ENCODE results near the gene CRIP1. TPM values are rescaled to one million over a fixed set of nuclear protein-coding genes. Genes with fewer than 3 reads are reported as not detected.

CRIP1 gene
- total and polyA plus RNA-seq, 7 experiments from 2014 or later: 94.4 to 787 (median 303) TPM

GRCh38 chr14:105450123-105450505 is 36.6 kb upstream of the CRIP1 start:
- H3K27ac ChIP-seq (ENCODE audit: low read depth, low read length): no peak overlapping the region
- Mint-ChIP-seq H3K27ac (no peak overlapping the region), H3K4me1 (peaks cover 0 to 3% (median 0%) of the 10 kb centered on the region in 7 donors), H3K36me3 (peaks cover 0 to 11% (median 2%) of the 10 kb centered on the region in 5 donors), H3K27me3 (no peaks in the 10 kb centered on the region), H3K4me3 (no peak overlapping the region), H3K9me3 (no peaks in the 10 kb centered on the region)
- ATAC-seq: no peak
- POLR2A ChIA-PET: no interaction called here
- no peaks in the 10 kb centered on the region for H3K9me3 ChIP-seq (ENCODE audit: control insufficient read depth in 2 of 3, low read length in 3 of 3)
- no peak overlapping the region for H3K4me3 ChIP-seq (ENCODE audit: low read length)
- intact Hi-C loops (cut with micrococcal nuclease): no loop called here
- H3K4me1 ChIP-seq (ENCODE audit: control insufficient read depth in 2 of 2, insufficient read depth in 2 of 2, low read length in 2 of 2): no peaks in the 10 kb centered on the region
- H3K27me3 ChIP-seq (ENCODE audit: control insufficient read depth in 2 of 2, insufficient read depth in 2 of 2, low read length in 2 of 2): no peaks in the 10 kb centered on the region
- CTCF ChIA-PET: interaction anchor here (0.7 kb wide), 1 partner anchor 67 kb away, joined by 3 read pairs; no protein-coding TSS in a partner anchor
- no peak for DNase-seq
- H3K36me3 ChIP-seq (ENCODE audit: control insufficient read depth in 2 of 3, insufficient read depth in 3 of 3, low read length in 3 of 3): peaks cover 0 to 61% (median 0%) of the 10 kb centered on the region in 3 experiments

- no peak for ATAC-seq
- Mint-ChIP-seq H3K4me3 (no peak overlapping the region), H3K36me3 (peaks cover 0 to 15% (median 3%) of the 10 kb centered on the region in 5 donors), H3K9me3 (no peaks in the 10 kb centered on the region), H3K27me3 (no peaks in the 10 kb centered on the region), H3K27ac (peak overlapping the region in 1 of 9 donors; percentile 43), H3K4me1 (peaks cover 0 to 3% (median 0%) of the 10 kb centered on the region in 7 donors)
- Histone ChIP-seq H3K27ac (ENCODE audit: low read depth, low read length) (no peak overlapping the region), H3K27me3 (ENCODE audit: control insufficient read depth in 2 of 2, insufficient read depth in 2 of 2, low read length in 2 of 2) (no peaks in the 10 kb centered on the region), H3K4me1 (ENCODE audit: control insufficient read depth in 2 of 2, insufficient read depth in 2 of 2, low read length in 2 of 2) (no peaks in the 10 kb centered on the region), H3K4me3 (ENCODE audit: low read length) (no peak overlapping the region), H3K36me3 (ENCODE audit: control insufficient read depth in 2 of 3, insufficient read depth in 3 of 3, low read length in 3 of 3) (peaks cover 0 to 66% (median 0%) of the 10 kb centered on the region in 3 experiments), H3K9me3 (ENCODE audit: control insufficient read depth in 2 of 3, low read length in 3 of 3) (no peaks in the 10 kb centered on the region)
- intact Hi-C loops (cut with micrococcal nuclease): no loop called here
- CTCF ChIA-PET: interaction anchor here (1.7 kb wide), 1 partner anchor 39 kb away, joined by 11 read pairs; no protein-coding TSS in a partner anchor
- DNase-seq: no peak
- POLR2A ChIA-PET: no interaction called here
Observed at GRCh38 chr14:105450864-105451720, 35.6 kb upstream of the CRIP1 start.

GRCh38 chr14:105452963-105453362 is 33.7 kb upstream of the CRIP1 start:
- Mint-ChIP-seq H3K27me3 (no peaks in the 10 kb centered on the region), H3K36me3 (peaks cover 0 to 15% (median 3%) of the 10 kb centered on the region in 5 donors), H3K9me3 (no peaks in the 10 kb centered on the region), H3K4me3 (no peak overlapping the region), H3K27ac (no peak overlapping the region), H3K4me1 (peaks cover 0 to 3% (median 0%) of the 10 kb centered on the region in 7 donors)
- H3K27ac ChIP-seq (ENCODE audit: low read depth, low read length): no peak overlapping the region
- H3K4me1 ChIP-seq (ENCODE audit: control insufficient read depth in 2 of 2, insufficient read depth in 2 of 2, low read length in 2 of 2): no peaks in the 10 kb centered on the region
- no peaks in the 10 kb centered on the region for H3K27me3 ChIP-seq (ENCODE audit: control insufficient read depth in 2 of 2, insufficient read depth in 2 of 2, low read length in 2 of 2)
- H3K36me3 ChIP-seq (ENCODE audit: control insufficient read depth in 2 of 3, insufficient read depth in 3 of 3, low read length in 3 of 3): peaks cover 0 to 76% (median 0%) of the 10 kb centered on the region in 3 experiments
- no peaks in the 10 kb centered on the region for H3K9me3 ChIP-seq (ENCODE audit: control insufficient read depth in 2 of 3, low read length in 3 of 3)
- no peak overlapping the region for H3K4me3 ChIP-seq (ENCODE audit: low read length)
- ChIA-PET CTCF (interaction anchor here (0.9 to 1.6 kb wide), 2 partner anchors 19 to 37 kb away, joined by 3 to 4 read pairs; no protein-coding TSS in a partner anchor), POLR2A (no interaction called here)
- DNase-seq: no peak
- no peak for ATAC-seq
- intact Hi-C loops (cut with micrococcal nuclease): no loop called here

- H3K4me1 Mint-ChIP-seq: peaks cover 0 to 3% (median 0%) of the 10 kb centered on the region in 7 donors
Observed at GRCh38 chr14:105453847-105454246, 32.8 kb upstream of the CRIP1 start.

GRCh38 chr14:105455086-105455640 is 31.5 kb upstream of the CRIP1 start:
- Mint-ChIP-seq H3K27ac (no peak overlapping the region), H3K9me3 (no peaks in the 10 kb centered on the region), H3K27me3 (no peaks in the 10 kb centered on the region), H3K4me3 (no peak overlapping the region), H3K36me3 (peaks cover 0 to 15% (median 3%) of the 10 kb centered on the region in 5 donors), H3K4me1 (peaks cover 0 to 3% (median 0%) of the 10 kb centered on the region in 7 donors)
- Histone ChIP-seq H3K9me3 (ENCODE audit: control insufficient read depth in 2 of 3, low read length in 3 of 3) (no peaks in the 10 kb centered on the region), H3K4me3 (ENCODE audit: low read length) (no peak overlapping the region), H3K27me3 (ENCODE audit: control insufficient read depth in 2 of 2, insufficient read depth in 2 of 2, low read length in 2 of 2) (no peaks in the 10 kb centered on the region), H3K27ac (ENCODE audit: low read depth, low read length) (no peak overlapping the region), H3K4me1 (ENCODE audit: control insufficient read depth in 2 of 2, insufficient read depth in 2 of 2, low read length in 2 of 2) (no peaks in the 10 kb centered on the region), H3K36me3 (ENCODE audit: control insufficient read depth in 2 of 3, insufficient read depth in 3 of 3, low read length in 3 of 3) (peaks cover 0 to 74% (median 0%) of the 10 kb centered on the region in 3 experiments)
- ChIA-PET CTCF (interaction anchor here (0.6 kb wide), 1 partner anchor 166 kb away, joined by 5 read pairs; no protein-coding TSS in a partner anchor), POLR2A (no interaction called here)
- no peak for DNase-seq
- no peak for ATAC-seq
- intact Hi-C loops (cut with micrococcal nuclease): no loop called here

More at GRCh38 chr14:105453847-105454246, 32.8 kb upstream of the CRIP1 start:
- H3K4me1 ChIP-seq (ENCODE audit: control insufficient read depth in 2 of 2, insufficient read depth in 2 of 2, low read length in 2 of 2): no peaks in the 10 kb centered on the region
- peaks cover 0 to 15% (median 3%) of the 10 kb centered on the region in 5 donors for H3K36me3 Mint-ChIP-seq
- no peaks in the 10 kb centered on the region for H3K9me3 Mint-ChIP-seq
- no peak overlapping the region for H3K4me3 Mint-ChIP-seq
- no peaks in the 10 kb centered on the region for H3K27me3 Mint-ChIP-seq
- H3K4me3 ChIP-seq (ENCODE audit: low read length): no peak overlapping the region
- no peak overlapping the region for H3K27ac Mint-ChIP-seq
- DNase-seq: no peak
- H3K9me3 ChIP-seq (ENCODE audit: control insufficient read depth in 2 of 3, low read length in 3 of 3): no peaks in the 10 kb centered on the region
- H3K36me3 ChIP-seq (ENCODE audit: control insufficient read depth in 2 of 3, insufficient read depth in 3 of 3, low read length in 3 of 3): peaks cover 0 to 80% (median 0%) of the 10 kb centered on the region in 3 experiments
- no peaks in the 10 kb centered on the region for H3K27me3 ChIP-seq (ENCODE audit: control insufficient read depth in 2 of 2, insufficient read depth in 2 of 2, low read length in 2 of 2)
- ATAC-seq: no peak
- no peak overlapping the region for H3K27ac ChIP-seq (ENCODE audit: low read depth, low read length)
- POLR2A ChIA-PET: no interaction called here
- intact Hi-C loops (cut with micrococcal nuclease): no loop called here
- CTCF ChIA-PET: interaction anchor here (1.6 kb wide), 1 partner anchor 20 kb away, joined by 4 read pairs; no protein-coding TSS in a partner anchor

- POLR2A ChIA-PET: interaction anchor here (0.9 kb wide), 1 partner anchor 11 kb away, joined by 3 read pairs; no protein-coding TSS in a partner anchor
- CTCF ChIA-PET: interaction anchor here (0.5 to 2.1 kb wide), 3 partner anchors 17 to 34 kb away, joined by 3 to 10 read pairs (median 3); no protein-coding TSS in a partner anchor
- no peaks in the 10 kb centered on the region for H3K9me3 Mint-ChIP-seq
- no peaks in the 10 kb centered on the region for H3K27me3 Mint-ChIP-seq
- no peak overlapping the region for H3K4me3 ChIP-seq (ENCODE audit: low read length)
- H3K27ac Mint-ChIP-seq: no peak overlapping the region
- no peak overlapping the region for H3K27ac ChIP-seq (ENCODE audit: low read depth, low read length)
- H3K4me3 Mint-ChIP-seq: no peak overlapping the region
- DNase-seq (no peak), ATAC-seq (no peak)
- H3K36me3 ChIP-seq (ENCODE audit: control insufficient read depth in 2 of 3, insufficient read depth in 3 of 3, low read length in 3 of 3): peaks cover 0 to 74% (median 0%) of the 10 kb centered on the region in 3 experiments
- peaks cover 0 to 15% (median 3%) of the 10 kb centered on the region in 5 donors for H3K36me3 Mint-ChIP-seq
- H3K4me1 ChIP-seq (ENCODE audit: control insufficient read depth in 2 of 2, insufficient read depth in 2 of 2, low read length in 2 of 2): no peaks in the 10 kb centered on the region
- peaks cover 0 to 3% (median 0%) of the 10 kb centered on the region in 7 donors for H3K4me1 Mint-ChIP-seq
- no peaks in the 10 kb centered on the region for H3K9me3 ChIP-seq (ENCODE audit: control insufficient read depth in 2 of 3, low read length in 3 of 3)
- intact Hi-C loops (cut with micrococcal nuclease): no loop called here
- no peaks in the 10 kb centered on the region for H3K27me3 ChIP-seq (ENCODE audit: control insufficient read depth in 2 of 2, insufficient read depth in 2 of 2, low read length in 2 of 2)
Observed at GRCh38 chr14:105455766-105456660, 30.7 kb upstream of the CRIP1 start.

Measured in naive thymus-derived CD4-positive, alpha-beta T cell (primary cell).